ENCODE measurements around the gene MYDGF. TPM values are rescaled to one million over a fixed set of nuclear protein-coding genes. Genes with fewer than 3 reads are reported as not detected.

MYDGF gene
- total RNA-seq = 143 and 186 TPM in 2 replicates

GRCh38 chr19:4669723-4670480, at the start of gene MYDGF:
MYDGF (minus strand) TSS chr19:4670342; CDS start chr19:4670334, 8 bp downstream.

GRCh38 chr19:4638828-4639530, 31.2 kb downstream of the MYDGF start, which contains the start of gene TNFAIP8L1:
TNFAIP8L1 (plus strand) TSS chr19:4639516; CDS start chr19:4651870, 12,354 bp downstream.

Other genes starting within 250 kb of the MYDGF start
- gene UBXN6, start 212.5 kb downstream of the MYDGF start, total RNA-seq = 75.3 and 97.5 TPM in 2 replicates
- gene HDGFL2, start 198.0 kb downstream of the MYDGF start, total RNA-seq = 43.0 and 45.8 TPM in 2 replicates
- gene PLIN4, start 151.9 kb downstream of the MYDGF start, total RNA-seq = 1.1 and 1.5 TPM in 2 replicates
- gene PLIN5, start 135.1 kb downstream of the MYDGF start, total RNA-seq = 23.5 and 27.5 TPM in 2 replicates
- gene LRG1, start 130.3 kb downstream of the MYDGF start, total RNA-seq = 0.95 and 2.4 TPM in 2 replicates
- 27.9 and 41.9 TPM in 2 replicates for gene SEMA6B, start 110.7 kb downstream of the MYDGF start, total RNA-seq
- gene TNFAIP8L1, start 30.8 kb downstream of the MYDGF start, total RNA-seq = 61.8 and 96.2 TPM in 2 replicates
- 11.7 and 12.1 TPM in 2 replicates for gene DPP9, start 53.5 kb upstream of the MYDGF start, total RNA-seq
- gene FEM1A, start 121.4 kb upstream of the MYDGF start, total RNA-seq = 13.2 and 14.0 TPM in 2 replicates
- 2.5 and 2.6 TPM in 2 replicates for gene TICAM1, start 161.4 kb upstream of the MYDGF start, total RNA-seq
- 61.8 and 77.4 TPM in 2 replicates for gene PLIN3, start 197.3 kb upstream of the MYDGF start, total RNA-seq
- not detected in 2 replicates for gene ARRDC5, start 232.6 kb upstream of the MYDGF start, total RNA-seq
- gene UHRF1, start 239.2 kb upstream of the MYDGF start, total RNA-seq = 6.0 and 6.1 TPM in 2 replicates

Data from dermis lymphatic vessel endothelial cell (primary cell).